Measurements from ENCODE around the gene LRIT1. TPM values are rescaled to one million over a fixed set of nuclear protein-coding genes. Genes with fewer than 3 reads are reported as not detected.

LRIT1 gene
- total and polyA plus RNA-seq, 2 donors (not counting 3 experiments of a cell fraction or from before 2014, with no cell fraction given), result not detected

GRCh38 chr10:84237199-84238051, 3.9 kb downstream of the LRIT1 start:
- FAIRE-seq, result no peak
- CTCF ChIA-PET, result interaction anchor here (1.3 kb wide), 1 partner anchor 19 kb away, joined by 4 read pairs; no protein-coding TSS in a partner anchor

More at GRCh38 chr10:84237199-84238051, 3.9 kb downstream of the LRIT1 start:
- intact Hi-C loops (cut with micrococcal nuclease), result no loop called here
- no peaks in the 10 kb centered on the region for H3K36me3 ChIP-seq (ENCODE audit: control insufficient read depth in 2 of 2, extremely low read depth in 1 of 2, insufficient read depth in 2 of 2, low read length in 2 of 2)
- H2AFZ ChIP-seq (ENCODE audit: low read depth, low read length), result no peak overlapping the region
- H3K9ac ChIP-seq (replicated peaks; ENCODE audit: extremely low read depth, insufficient read depth, low read length), result no peak overlapping the region
- H4K20me1 ChIP-seq (replicated peaks; ENCODE audit: control insufficient read depth, extremely low read depth, insufficient read depth, low read length), result no peaks in the 10 kb centered on the region
- H3K27me3 ChIP-seq (ENCODE audit: control insufficient read depth in 2 of 2, insufficient read depth in 2 of 2, low read length in 2 of 2), result no peaks in the 10 kb centered on the region
- TF ChIP-seq CTCF (IDR thresholded peaks at IDR 0.05; ENCODE audit: extremely low read depth in 1 of 2, insufficient read depth in 1 of 2, low read depth in 1 of 2, low read length in 2 of 2), result peak; percentile 33 to 48
- TF ChIP-seq EZH2 (IDR thresholded peaks at IDR 0.05; ENCODE audit: borderline replicate concordance, low read depth, low read length, severe bottlenecking), result no peak
- BruUV-seq (replicated peaks), result no TSS peak
- H3K9me1 ChIP-seq (replicated peaks; ENCODE audit: control insufficient read depth, extremely low read depth, insufficient read depth, low read length), result no peaks in the 10 kb centered on the region
- H3K4me1 ChIP-seq (ENCODE audit: control insufficient read depth, extremely low read depth, insufficient read depth, low read length), result no peaks in the 10 kb centered on the region
- DNase-seq (ENCODE audit: low read depth, low spot score), result no peak
- no peak overlapping the region for H3K4me3 ChIP-seq (replicated peaks in 1 of 3; ENCODE audit: insufficient read depth in 1 of 3, low read depth in 1 of 3, low read length in 3 of 3)
- H3K9me3 ChIP-seq (replicated peaks; ENCODE audit: control insufficient read depth, insufficient read depth, low read length), result no peaks in the 10 kb centered on the region
- H3K27ac ChIP-seq (ENCODE audit: insufficient read depth, low read depth, low read length), result no peak overlapping the region
- H3K4me2 ChIP-seq (ENCODE audit: insufficient read depth, low read length), result no peak overlapping the region
- no peaks in the 10 kb centered on the region for H3K79me2 ChIP-seq (ENCODE audit: control insufficient read depth, insufficient read depth, low read length)
- POLR2A ChIA-PET, result no interaction called here
- dilution Hi-C loops (cut with MboI; ENCODE audit: extremely low pct_ligation_motif_present, low sequenced_read_pairs), result no loop called here
